ENCODE results near the gene NBEAL2.

The NBEAL2 gene

GRCh38 chr3:46934498-46935167 is 44.8 kb upstream of the NBEAL2 start:
- Histone ChIP-seq H3K27ac (peak overlapping the region; percentile 50), H3K9ac (ENCODE audit: insufficient read length) (no peak overlapping the region), H3K36me3 (ENCODE audit: insufficient read depth, low read length) (no peaks in the 10 kb centered on the region; the same call in 1 of the 2 replicates), H3K4me3 (no peak overlapping the region), H3K9me3 (ENCODE audit: low read depth, low read length) (no peaks in the 10 kb centered on the region)
- no peak for TF ChIP-seq FOXP2 (optimal IDR thresholded peaks at IDR 0.05; ENCODE audit: control extremely low read depth, extremely low read length, insufficient read depth)
- TF ChIP-seq EZH2 (IDR thresholded peaks at IDR 0.05), result no peak
- TF ChIP-seq POLR2AphosphoS5 (IDR thresholded peaks at IDR 0.05; ENCODE audit: borderline replicate concordance, low read depth, low read length), result no peak
- DNase-seq (ENCODE audit: low read depth, low spot score), result no peak

GRCh38 chr3:46935168-46935858 is 44.2 kb upstream of the NBEAL2 start:
- peak overlapping the region; percentile 31; the same call in 1 of the 2 replicates for H3K27ac ChIP-seq
- no peak overlapping the region for H3K9ac ChIP-seq (ENCODE audit: insufficient read length)
- no peak overlapping the region for H3K4me3 ChIP-seq
- H3K36me3 ChIP-seq (ENCODE audit: insufficient read depth, low read length), result no peaks in the 10 kb centered on the region; the same call in 1 of the 2 replicates
- no peak for DNase-seq (ENCODE audit: low read depth, low spot score)
- no peak for TF ChIP-seq EZH2 (IDR thresholded peaks at IDR 0.05)
- no peak for TF ChIP-seq POLR2AphosphoS5 (IDR thresholded peaks at IDR 0.05; ENCODE audit: borderline replicate concordance, low read depth, low read length)
- TF ChIP-seq FOXP2 (optimal IDR thresholded peaks at IDR 0.05; ENCODE audit: control extremely low read depth, extremely low read length, insufficient read depth), result no peak
- H3K9me3 ChIP-seq (ENCODE audit: low read depth, low read length), result no peaks in the 10 kb centered on the region

DNA sequence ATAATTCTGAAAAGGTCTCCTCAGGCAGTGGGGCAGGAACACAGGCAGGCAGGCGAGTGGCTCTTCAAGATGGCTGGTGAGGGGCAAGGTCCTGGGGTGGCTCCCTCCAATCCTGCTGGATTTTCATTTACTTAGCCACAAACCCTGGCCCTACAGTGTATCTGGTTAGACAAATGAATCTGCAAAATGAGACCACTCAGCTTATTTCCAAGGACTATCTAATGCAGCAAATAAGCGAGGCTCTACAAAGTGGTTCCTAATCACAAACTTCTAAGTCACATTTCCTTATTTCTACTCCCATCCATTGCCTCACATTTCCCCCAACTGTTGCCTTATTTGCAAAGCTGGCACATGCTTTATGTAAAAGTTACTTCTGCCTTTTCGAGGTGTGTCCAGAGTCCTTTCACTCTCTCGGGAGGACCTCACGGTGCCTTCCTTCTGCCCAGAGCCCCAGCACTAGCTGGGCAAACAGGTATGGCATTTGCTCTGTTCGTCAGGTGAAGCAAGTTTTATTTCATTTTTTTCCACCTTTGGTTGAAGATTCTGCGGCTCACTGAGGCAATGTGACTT is 43.4 kb upstream of the NBEAL2 start:
- H3K4me3 ChIP-seq, result no peak overlapping the region
- no peaks in the 10 kb centered on the region for H3K9me3 ChIP-seq (ENCODE audit: low read depth, low read length)
- H3K27ac ChIP-seq, result peak overlapping the region; percentile 31; the same call in 1 of the 2 replicates
- no peak for DNase-seq (ENCODE audit: low read depth, low spot score)
- H3K36me3 ChIP-seq (ENCODE audit: insufficient read depth, low read length), result no peaks in the 10 kb centered on the region; the same call in 1 of the 2 replicates
- no peak overlapping the region for H3K9ac ChIP-seq (ENCODE audit: insufficient read length)
- no peak for TF ChIP-seq EZH2 (IDR thresholded peaks at IDR 0.05)
- TF ChIP-seq FOXP2 (optimal IDR thresholded peaks at IDR 0.05; ENCODE audit: control extremely low read depth, extremely low read length, insufficient read depth), result no peak

- DNase-seq (ENCODE audit: low read depth, low spot score), result no peak
- Histone ChIP-seq H3K27ac (no peak overlapping the region), H3K9ac (ENCODE audit: insufficient read length) (no peak overlapping the region), H3K9me3 (ENCODE audit: low read depth, low read length) (no peaks in the 10 kb centered on the region), H3K4me3 (no peak overlapping the region), H3K36me3 (ENCODE audit: insufficient read depth, low read length) (no peaks in the 10 kb centered on the region; the same call in 1 of the 2 replicates)
- TF ChIP-seq EZH2 (IDR thresholded peaks at IDR 0.05) (no peak), FOXP2 (optimal IDR thresholded peaks at IDR 0.05; ENCODE audit: control extremely low read depth, extremely low read length, insufficient read depth) (no peak), POLR2AphosphoS5 (IDR thresholded peaks at IDR 0.05; ENCODE audit: borderline replicate concordance, low read depth, low read length) (no peak)
These were observed 42.7 kb upstream of the NBEAL2 start for GRCh38 chr3:46936733-46937250.

GRCh38 chr3:46938118-46938517 is 41.3 kb upstream of the NBEAL2 start:
- TF ChIP-seq EZH2 (IDR thresholded peaks at IDR 0.05), result no peak
- TF ChIP-seq FOXP2 (optimal IDR thresholded peaks at IDR 0.05; ENCODE audit: control extremely low read depth, extremely low read length, insufficient read depth), result no peak
- TF ChIP-seq POLR2AphosphoS5 (IDR thresholded peaks at IDR 0.05; ENCODE audit: borderline replicate concordance, low read depth, low read length), result no peak
- Histone ChIP-seq H3K27ac (no peak overlapping the region), H3K4me3 (no peak overlapping the region), H3K9me3 (ENCODE audit: low read depth, low read length) (no peaks in the 10 kb centered on the region), H3K9ac (ENCODE audit: insufficient read length) (no peak overlapping the region), H3K36me3 (ENCODE audit: insufficient read depth, low read length) (no peaks in the 10 kb centered on the region; the same call in 1 of the 2 replicates)
- no peak for DNase-seq (ENCODE audit: low read depth, low spot score)

DNA sequence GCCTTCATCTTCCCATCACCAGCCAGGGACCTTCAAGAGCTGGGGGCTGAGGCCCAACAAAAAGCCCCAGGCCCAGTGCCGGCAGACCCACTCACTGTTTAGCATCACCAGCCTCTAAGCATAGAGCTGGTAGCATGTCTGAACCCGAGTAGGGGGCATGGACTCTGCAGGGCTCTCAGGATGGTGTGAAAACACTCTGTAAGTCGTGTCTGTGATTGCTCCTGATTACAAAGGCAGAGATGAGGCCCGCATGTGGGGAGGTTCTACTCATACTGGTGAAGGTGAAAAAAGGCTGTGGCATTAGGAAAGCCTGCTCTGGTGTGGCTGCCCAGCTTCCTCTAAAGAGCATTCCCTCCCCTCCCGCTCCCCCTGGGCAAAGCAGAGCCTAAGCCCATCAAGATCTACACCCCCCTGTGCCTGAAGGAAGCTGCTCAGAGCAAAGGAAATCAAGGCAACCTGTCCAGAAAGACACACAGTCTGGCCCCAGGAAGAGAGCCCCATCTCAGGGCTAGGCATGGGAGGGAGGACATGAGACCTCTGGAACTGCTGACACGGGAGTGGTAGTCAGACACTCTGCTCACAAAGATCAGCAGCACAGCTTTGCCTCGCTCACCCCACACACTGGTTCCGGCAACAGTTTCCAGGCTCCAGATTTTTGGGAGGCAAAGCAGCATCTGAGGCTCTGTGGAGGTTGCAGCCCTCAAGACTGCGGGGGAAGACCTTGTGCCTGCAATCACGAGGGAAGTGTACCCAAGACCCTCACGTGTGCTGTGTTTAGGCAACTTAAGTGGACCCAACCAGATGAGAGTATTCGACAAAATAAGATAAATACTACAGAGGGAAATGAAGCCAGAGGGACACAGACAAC is 39.7 kb upstream of the NBEAL2 start:
- Histone ChIP-seq H3K4me3 (no peak overlapping the region), H3K9me3 (ENCODE audit: low read depth, low read length) (no peaks in the 10 kb centered on the region), H3K36me3 (ENCODE audit: insufficient read depth, low read length) (no peaks in the 10 kb centered on the region; the same call in 1 of the 2 replicates), H3K9ac (ENCODE audit: insufficient read length) (no peak overlapping the region), H3K27ac (no peak overlapping the region)
- no peak for DNase-seq (ENCODE audit: low read depth, low spot score)
- TF ChIP-seq FOXP2 (optimal IDR thresholded peaks at IDR 0.05; ENCODE audit: control extremely low read depth, extremely low read length, insufficient read depth) (no peak), EZH2 (IDR thresholded peaks at IDR 0.05) (no peak), POLR2AphosphoS5 (IDR thresholded peaks at IDR 0.05; ENCODE audit: borderline replicate concordance, low read depth, low read length) (no peak)

DNA sequence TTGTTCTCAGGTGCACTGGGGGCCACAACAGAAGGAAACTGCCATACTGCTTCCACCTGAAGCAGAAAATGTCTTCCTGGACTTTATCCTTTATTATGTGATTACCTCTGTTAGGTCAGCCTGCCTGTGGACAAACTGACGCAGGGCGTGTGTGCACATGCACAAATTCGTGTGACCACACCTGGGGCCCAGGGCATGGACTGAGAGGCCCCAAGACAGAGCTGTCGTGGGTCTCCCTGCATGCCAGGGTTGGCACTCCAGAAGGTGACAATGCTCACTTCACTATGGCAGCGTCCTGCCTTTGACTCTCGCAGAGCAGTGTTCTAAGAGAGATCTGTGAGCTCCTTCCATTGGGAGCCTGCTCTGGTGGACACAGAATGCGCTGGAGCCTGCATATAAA is 37.4 kb upstream of the NBEAL2 start:
- DNase-seq (ENCODE audit: low read depth, low spot score), result no peak
- H3K4me3 ChIP-seq, result no peak overlapping the region
- no peaks in the 10 kb centered on the region; the same call in 1 of the 2 replicates for H3K36me3 ChIP-seq (ENCODE audit: insufficient read depth, low read length)
- H3K9ac ChIP-seq (ENCODE audit: insufficient read length), result no peak overlapping the region
- no peaks in the 10 kb centered on the region for H3K9me3 ChIP-seq (ENCODE audit: low read depth, low read length)
- no peak overlapping the region for H3K27ac ChIP-seq
- no peak for TF ChIP-seq POLR2AphosphoS5 (IDR thresholded peaks at IDR 0.05; ENCODE audit: borderline replicate concordance, low read depth, low read length)
- TF ChIP-seq EZH2 (IDR thresholded peaks at IDR 0.05), result no peak
- TF ChIP-seq FOXP2 (optimal IDR thresholded peaks at IDR 0.05; ENCODE audit: control extremely low read depth, extremely low read length, insufficient read depth), result no peak
